Measurements from ENCODE around the gene RNF220. TPM values are rescaled to one million over a fixed set of nuclear protein-coding genes. Genes with fewer than 3 reads are reported as not detected.

Gene RNF220
- polyA plus RNA-seq, 1 donor (not counting 4 experiments of a cell fraction or from before 2014, with no cell fraction given): 42.7 TPM

DNA sequence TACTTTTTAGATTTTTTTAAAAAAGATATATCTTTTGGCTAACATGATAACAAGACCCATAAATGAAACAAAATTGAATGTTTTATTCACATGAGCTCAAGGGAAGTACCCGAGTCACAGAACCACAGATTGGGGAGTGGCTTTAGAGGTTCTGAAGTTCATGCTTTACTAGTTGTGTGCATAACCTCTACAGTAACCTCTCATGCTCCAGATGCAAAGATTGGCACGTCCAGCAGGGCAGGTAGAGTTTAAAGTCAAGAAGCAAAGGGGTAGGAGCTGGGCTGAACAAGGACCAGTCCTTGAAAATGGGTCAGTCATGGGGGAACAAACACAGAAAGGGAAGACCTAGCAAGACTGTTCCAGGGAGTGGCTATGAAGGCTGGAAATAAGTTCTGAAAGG is 109.6 kb downstream of the RNF220 start:
- dilution Hi-C loops (cut with MboI; ENCODE audit: extremely low pct_ligation_motif_present, low sequenced_read_pairs): no loop called here
- Histone ChIP-seq H3K4me1 (ENCODE audit: control insufficient read depth, extremely low read depth, insufficient read depth, low read length) (peaks cover 34% of the 10 kb centered on the region), H3K27me3 (ENCODE audit: control insufficient read depth, extremely low read depth, insufficient read depth, low read length) (peaks cover 18% of the 10 kb centered on the region), H3K27ac (ENCODE audit: control insufficient read depth, insufficient read depth, low read length) (no peak overlapping the region), H3K36me3 (ENCODE audit: control insufficient read depth in 2 of 2, extremely low read depth in 1 of 2, insufficient read depth in 2 of 2, low read length in 2 of 2) (no peaks in the 10 kb centered on the region), H3K9me1 (ENCODE audit: control insufficient read depth, extremely low read depth, insufficient read depth, low read length) (no peaks in the 10 kb centered on the region), H3K9me3 (ENCODE audit: control insufficient read depth, low read depth, low read length) (no peaks in the 10 kb centered on the region), H3K79me2 (ENCODE audit: control insufficient read depth, insufficient read depth, low read length) (no peaks in the 10 kb centered on the region), H3K9ac (ENCODE audit: control insufficient read depth, extremely low read depth, insufficient read depth, low read length) (no peak overlapping the region), H3K4me3 (ENCODE audit: control insufficient read depth in 2 of 3, extremely low read depth in 1 of 3, insufficient read depth in 2 of 3, low read depth in 1 of 3, low read length in 3 of 3) (no peak overlapping the region), H4K20me1 (ENCODE audit: control insufficient read depth, extremely low read depth, insufficient read depth, low read length) (no peaks in the 10 kb centered on the region), H2AFZ (ENCODE audit: control insufficient read depth, low read length) (no peak overlapping the region), H3K4me2 (ENCODE audit: control insufficient read depth, extremely low read depth, insufficient read depth, low read depth, low read length) (peak overlapping the region; percentile 4)
- DNase-seq (ENCODE audit: low read depth, low spot score): no peak
- peak; percentile 72 for FAIRE-seq
- TF ChIP-seq, protein P1, sequence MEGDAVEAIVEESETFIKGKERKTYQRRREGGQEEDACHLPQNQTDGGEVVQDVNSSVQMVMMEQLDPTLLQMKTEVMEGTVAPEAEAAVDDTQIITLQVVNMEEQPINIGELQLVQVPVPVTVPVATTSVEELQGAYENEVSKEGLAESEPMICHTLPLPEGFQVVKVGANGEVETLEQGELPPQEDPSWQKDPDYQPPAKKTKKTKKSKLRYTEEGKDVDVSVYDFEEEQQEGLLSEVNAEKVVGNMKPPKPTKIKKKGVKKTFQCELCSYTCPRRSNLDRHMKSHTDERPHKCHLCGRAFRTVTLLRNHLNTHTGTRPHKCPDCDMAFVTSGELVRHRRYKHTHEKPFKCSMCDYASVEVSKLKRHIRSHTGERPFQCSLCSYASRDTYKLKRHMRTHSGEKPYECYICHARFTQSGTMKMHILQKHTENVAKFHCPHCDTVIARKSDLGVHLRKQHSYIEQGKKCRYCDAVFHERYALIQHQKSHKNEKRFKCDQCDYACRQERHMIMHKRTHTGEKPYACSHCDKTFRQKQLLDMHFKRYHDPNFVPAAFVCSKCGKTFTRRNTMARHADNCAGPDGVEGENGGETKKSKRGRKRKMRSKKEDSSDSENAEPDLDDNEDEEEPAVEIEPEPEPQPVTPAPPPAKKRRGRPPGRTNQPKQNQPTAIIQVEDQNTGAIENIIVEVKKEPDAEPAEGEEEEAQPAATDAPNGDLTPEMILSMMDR (optimal IDR thresholded peaks at IDR 0.05 in 1 of 3, IDR thresholded peaks at IDR 0.05 in 1 of 3, conservative IDR thresholded peaks at IDR 0.05 in 1 of 3; ENCODE audit: extremely low read depth in 1 of 3, insufficient read depth in 2 of 3, low read length in 3 of 3): no peak
- TF ChIP-seq EZH2 (IDR thresholded peaks at IDR 0.05; ENCODE audit: low read length): no peak

DNA sequence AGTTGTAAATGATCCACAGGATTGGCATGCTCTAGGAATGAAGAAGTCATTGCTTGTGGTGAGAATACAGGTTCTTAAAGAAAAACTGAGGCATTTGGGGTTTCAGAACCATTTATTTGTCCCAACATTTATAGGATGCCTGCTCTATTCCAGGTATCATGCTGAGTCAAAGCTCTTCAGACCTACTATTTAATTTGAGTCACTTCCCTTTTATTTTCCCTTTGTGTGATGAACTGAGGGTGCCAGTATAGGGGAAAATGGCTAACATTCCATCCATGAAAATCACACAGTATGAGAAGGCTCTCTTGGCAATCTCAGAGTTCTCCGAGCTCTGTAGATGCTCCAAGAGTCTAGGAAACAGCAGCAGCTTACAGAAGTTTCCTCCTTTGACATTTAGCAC is 110.4 kb downstream of the RNF220 start:
- peaks cover 34% of the 10 kb centered on the region for H3K4me1 ChIP-seq (ENCODE audit: control insufficient read depth, extremely low read depth, insufficient read depth, low read length)
- no peaks in the 10 kb centered on the region for H3K36me3 ChIP-seq (ENCODE audit: control insufficient read depth in 2 of 2, extremely low read depth in 1 of 2, insufficient read depth in 2 of 2, low read length in 2 of 2)
- H3K27ac ChIP-seq (ENCODE audit: control insufficient read depth, insufficient read depth, low read length): no peak overlapping the region
- FAIRE-seq (peak; percentile 85), DNase-seq (ENCODE audit: low read depth, low spot score) (peak; percentile 66)
- H3K9me1 ChIP-seq (ENCODE audit: control insufficient read depth, extremely low read depth, insufficient read depth, low read length): no peaks in the 10 kb centered on the region
- no peak overlapping the region for H2AFZ ChIP-seq (ENCODE audit: control insufficient read depth, low read length)
- peak overlapping the region; percentile 4 for H3K4me2 ChIP-seq (ENCODE audit: control insufficient read depth, extremely low read depth, insufficient read depth, low read depth, low read length)
- peaks cover 18% of the 10 kb centered on the region for H3K27me3 ChIP-seq (ENCODE audit: control insufficient read depth, extremely low read depth, insufficient read depth, low read length)
- dilution Hi-C loops (cut with MboI; ENCODE audit: extremely low pct_ligation_motif_present, low sequenced_read_pairs): no loop called here
- H3K9me3 ChIP-seq (ENCODE audit: control insufficient read depth, low read depth, low read length): no peaks in the 10 kb centered on the region
- H3K4me3 ChIP-seq (ENCODE audit: control insufficient read depth in 2 of 3, extremely low read depth in 1 of 3, insufficient read depth in 2 of 3, low read depth in 1 of 3, low read length in 3 of 3): no peak overlapping the region
- H3K9ac ChIP-seq (ENCODE audit: control insufficient read depth, extremely low read depth, insufficient read depth, low read length): no peak overlapping the region
- no peak for TF ChIP-seq EZH2 (IDR thresholded peaks at IDR 0.05; ENCODE audit: low read length)
- TF ChIP-seq, protein P1 (optimal IDR thresholded peaks at IDR 0.05 in 1 of 3, IDR thresholded peaks at IDR 0.05 in 1 of 3, conservative IDR thresholded peaks at IDR 0.05 in 1 of 3; ENCODE audit: extremely low read depth in 1 of 3, insufficient read depth in 2 of 3, low read length in 3 of 3): no peak
- no peaks in the 10 kb centered on the region for H4K20me1 ChIP-seq (ENCODE audit: control insufficient read depth, extremely low read depth, insufficient read depth, low read length)
- no peaks in the 10 kb centered on the region for H3K79me2 ChIP-seq (ENCODE audit: control insufficient read depth, insufficient read depth, low read length)
